Osteoblast (primary cell): ENCODE measurements around the gene CYTIP. TPM values are rescaled to one million over a fixed set of nuclear protein-coding genes. Genes with fewer than 3 reads are reported as not detected.

Source experiments
- DNase-seq: peaks from one replicate; pipeline ENCODE4 v3.0.0; 2011; ENCODE audit warnings: low spot score, mixed read lengths; ENCODE audit not compliant: insufficient read length; ENCODE audit errors: missing footprints
- H2AFZ ChIP-seq: 2 replicates; pipeline ENCODE4 v1.6.0; 2011; ENCODE audit warnings: mild to moderate bottlenecking, low read length
- H3K27ac ChIP-seq: 2 replicates; pipeline ENCODE4 v1.5.1; 2011; ENCODE audit warnings: mild to moderate bottlenecking, low read depth, low read length, moderate library complexity
- H3K27me3 ChIP-seq: 2 replicates; pipeline ENCODE4 v1.6.0; 2012; ENCODE audit warnings: mild to moderate bottlenecking, control low read depth, inconsistent platforms, low read length, moderate library complexity; ENCODE audit not compliant: insufficient read depth
- H3K36me3 ChIP-seq: 2 replicates; pipeline ENCODE4 v1.5.1; 2011; ENCODE audit warnings: mild to moderate bottlenecking, low read length, control low read depth, moderate library complexity; ENCODE audit not compliant: insufficient read depth
- H3K4me1 ChIP-seq: 2 replicates; pipeline ENCODE4 v1.5.1; 2011; ENCODE audit warnings: mild to moderate bottlenecking, low read length, control low read depth, moderate library complexity; ENCODE audit not compliant: insufficient read depth
- H3K4me2 ChIP-seq: 2 replicates; pipeline ENCODE4 v1.6.0; 2011; ENCODE audit warnings: mild to moderate bottlenecking, low read length; ENCODE audit not compliant: insufficient read depth
- H3K4me3 ChIP-seq: fragments of 200-600 bp; sonication (generic); 3 replicates; pipeline ENCODE4 v1.5.1; 2012; ENCODE audit warnings: mild to moderate bottlenecking, low read length, inconsistent platforms; ENCODE audit not compliant: insufficient read depth
- H3K79me2 ChIP-seq: 2 replicates; pipeline ENCODE4 v1.6.0; 2012; ENCODE audit warnings: mild to moderate bottlenecking, low read length, control low read depth, inconsistent platforms; ENCODE audit not compliant: insufficient read depth
- H3K9me3 ChIP-seq: 2 replicates; pipeline ENCODE4 v1.5.1; 2011; ENCODE audit warnings: low read depth, low read length, control low read depth
- H4K20me1 ChIP-seq: 2 replicates; pipeline ENCODE4 v1.6.0; 2012; ENCODE audit warnings: mild to moderate bottlenecking, low read length, control low read depth; ENCODE audit not compliant: insufficient read depth
- CTCF ChIP-seq: IDR thresholded peaks from 2 replicates; pipeline ENCODE4 v1.5.1; 2011; ENCODE audit warnings: mild to moderate bottlenecking, low read depth, low read length, moderate library complexity; ENCODE audit errors: extremely low read depth
- total RNA-seq: library from RNA; depleted of rRNA; stranded (reverse); fragments of >200 nt; gene quantifications from 2 replicates; pipeline ENCODE4 v1.2.3, GENCODE V29; 2012

CYTIP gene
- total RNA-seq, 1 donor = 1.4 TPM

GRCh38 chr2:157431176-157431575 lies 12.7 kb downstream of the CYTIP start:
- no peak overlapping the region for H2AFZ ChIP-seq
- DNase-seq = no peak
- H3K27ac ChIP-seq = no peak overlapping the region
- no peaks in the 10 kb centered on the region for H4K20me1 ChIP-seq
- H3K4me2 ChIP-seq = no peak overlapping the region
- no peaks in the 10 kb centered on the region for H3K27me3 ChIP-seq
- no peak for TF ChIP-seq CTCF
- H3K4me3 ChIP-seq = no peak overlapping the region
- H3K9me3 ChIP-seq = no peaks in the 10 kb centered on the region
- no peaks in the 10 kb centered on the region for H3K79me2 ChIP-seq
- H3K36me3 ChIP-seq = no peaks in the 10 kb centered on the region
- peaks cover 15% of the 10 kb centered on the region for H3K4me1 ChIP-seq

- Histone ChIP-seq H3K9me3 (no peaks in the 10 kb centered on the region), H3K79me2 (no peaks in the 10 kb centered on the region), H3K4me1 (peaks cover 9% of the 10 kb centered on the region), H3K4me3 (no peak overlapping the region), H3K27me3 (no peaks in the 10 kb centered on the region), H4K20me1 (no peaks in the 10 kb centered on the region), H3K4me2 (no peak overlapping the region), H3K27ac (no peak overlapping the region), H2AFZ (no peak overlapping the region), H3K36me3 (no peaks in the 10 kb centered on the region)
- TF ChIP-seq CTCF = no peak
- no peak for DNase-seq
Observed at GRCh38 chr2:157428500-157429175, 15.3 kb downstream of the CYTIP start.

- Histone ChIP-seq H3K79me2 (no peaks in the 10 kb centered on the region), H2AFZ (no peak overlapping the region), H3K36me3 (no peaks in the 10 kb centered on the region), H3K9me3 (no peaks in the 10 kb centered on the region), H3K27ac (no peak overlapping the region), H4K20me1 (no peaks in the 10 kb centered on the region), H3K4me1 (peaks cover 3% of the 10 kb centered on the region), H3K4me3 (no peak overlapping the region), H3K4me2 (no peak overlapping the region), H3K27me3 (no peaks in the 10 kb centered on the region)
- DNase-seq = no peak
- no peak for TF ChIP-seq CTCF
Observed at GRCh38 chr2:157427922-157428303, 16.0 kb downstream of the CYTIP start.

GRCh38 chr2:157427003-157427921 lies 16.6 kb downstream of the CYTIP start:
- H3K4me2 ChIP-seq = no peak overlapping the region
- no peaks in the 10 kb centered on the region for H3K36me3 ChIP-seq
- TF ChIP-seq CTCF = no peak
- no peaks in the 10 kb centered on the region for H3K9me3 ChIP-seq
- H3K4me3 ChIP-seq = no peak overlapping the region
- H3K27me3 ChIP-seq = no peaks in the 10 kb centered on the region
- peak; percentile 22 for DNase-seq
- H3K4me1 ChIP-seq = no peaks in the 10 kb centered on the region
- H4K20me1 ChIP-seq = no peaks in the 10 kb centered on the region
- no peaks in the 10 kb centered on the region for H3K79me2 ChIP-seq
- no peak overlapping the region for H2AFZ ChIP-seq
- H3K27ac ChIP-seq = no peak overlapping the region
